ENCODE measurements around the gene RBM28. TPM values are rescaled to one million over a fixed set of nuclear protein-coding genes. Genes with fewer than 3 reads are reported as not detected.

RBM28 gene
- total RNA-seq, 4 donors from 2014 or later, result 9.0 to 341 (median 34.2) TPM

DNA sequence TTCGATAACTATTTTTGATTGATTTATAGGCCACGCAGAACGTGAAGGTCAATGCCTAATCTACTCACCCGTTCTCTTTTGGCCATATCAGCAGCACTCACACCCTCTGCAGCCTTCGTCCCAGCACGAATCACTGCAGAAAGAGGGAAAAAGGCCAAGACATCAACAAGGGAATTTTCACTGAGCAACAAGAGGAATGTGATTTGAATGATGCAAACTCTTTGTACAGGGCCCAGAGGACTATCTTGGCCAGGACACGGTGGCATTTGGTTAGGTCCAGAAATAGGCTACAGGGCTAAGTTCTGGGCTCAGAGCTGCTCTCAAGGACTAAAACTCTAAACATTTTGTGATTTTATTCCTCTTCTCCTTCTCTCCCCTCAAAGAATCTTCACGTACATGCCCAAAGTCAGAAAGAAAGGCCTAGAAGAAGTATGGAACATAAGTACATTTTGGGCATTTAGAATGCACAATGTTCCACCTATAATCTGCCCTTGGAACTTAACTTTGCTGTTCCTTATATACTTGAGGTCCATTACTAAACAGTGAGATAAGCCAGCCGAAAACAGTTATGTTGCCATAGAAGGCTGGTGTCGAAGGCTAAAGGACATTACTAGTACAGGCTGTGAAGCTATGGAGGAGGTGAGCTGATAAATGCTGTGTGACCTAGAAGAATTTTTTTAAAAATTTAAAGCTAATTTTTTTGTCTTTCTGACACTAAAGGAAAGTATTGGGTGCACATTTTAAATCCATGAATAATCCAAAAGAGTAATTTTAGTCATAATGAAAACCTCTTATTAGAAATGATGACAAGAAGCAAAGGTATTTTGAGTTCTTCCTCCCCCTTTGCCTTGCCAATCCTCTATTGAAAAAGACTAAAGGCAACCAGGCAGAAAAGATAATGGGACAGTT lies 20.0 kb downstream of the RBM28 start:
- DNase-seq, result no peak
- H3K4me1 ChIP-seq, result no peaks in the 10 kb centered on the region
- TF ChIP-seq EP300 (IDR thresholded peaks at IDR 0.05; ENCODE audit: low read depth), result no peak
- no peak for TF ChIP-seq POLR2AphosphoS5 (IDR thresholded peaks at IDR 0.05)
- TF ChIP-seq, protein P1, sequence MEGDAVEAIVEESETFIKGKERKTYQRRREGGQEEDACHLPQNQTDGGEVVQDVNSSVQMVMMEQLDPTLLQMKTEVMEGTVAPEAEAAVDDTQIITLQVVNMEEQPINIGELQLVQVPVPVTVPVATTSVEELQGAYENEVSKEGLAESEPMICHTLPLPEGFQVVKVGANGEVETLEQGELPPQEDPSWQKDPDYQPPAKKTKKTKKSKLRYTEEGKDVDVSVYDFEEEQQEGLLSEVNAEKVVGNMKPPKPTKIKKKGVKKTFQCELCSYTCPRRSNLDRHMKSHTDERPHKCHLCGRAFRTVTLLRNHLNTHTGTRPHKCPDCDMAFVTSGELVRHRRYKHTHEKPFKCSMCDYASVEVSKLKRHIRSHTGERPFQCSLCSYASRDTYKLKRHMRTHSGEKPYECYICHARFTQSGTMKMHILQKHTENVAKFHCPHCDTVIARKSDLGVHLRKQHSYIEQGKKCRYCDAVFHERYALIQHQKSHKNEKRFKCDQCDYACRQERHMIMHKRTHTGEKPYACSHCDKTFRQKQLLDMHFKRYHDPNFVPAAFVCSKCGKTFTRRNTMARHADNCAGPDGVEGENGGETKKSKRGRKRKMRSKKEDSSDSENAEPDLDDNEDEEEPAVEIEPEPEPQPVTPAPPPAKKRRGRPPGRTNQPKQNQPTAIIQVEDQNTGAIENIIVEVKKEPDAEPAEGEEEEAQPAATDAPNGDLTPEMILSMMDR (IDR thresholded peaks at IDR 0.05), result no peak
- TF ChIP-seq POLR2A (IDR thresholded peaks at IDR 0.05), result no peak
- H3K4me3 ChIP-seq, result no peak overlapping the region
- WGBS, 2 donors (ENCODE audit: low coverage in 1 of 2), result 83 to 92% methylated on average over 10 of the region's 10 CpGs
- H3K27ac ChIP-seq, result no peak overlapping the region
- no peaks in the 10 kb centered on the region for H3K9me3 ChIP-seq
- H3K27me3 ChIP-seq, result no peaks in the 10 kb centered on the region
- in situ Hi-C loops (cut with MboI; ENCODE audit: low pct_ligation_motif_present in 1 of 4, low pct_unique_long_range_greater_than_20kb in 1 of 4, low sequenced_read_pairs in 3 of 4), result no loop called here
- intact Hi-C loops (cut with DNase I; ENCODE audit: low total_unique reads), result no loop called here
- peaks cover 0 to 51% (median 26%) of the 10 kb centered on the region in 4 donors for H3K36me3 ChIP-seq

DNA sequence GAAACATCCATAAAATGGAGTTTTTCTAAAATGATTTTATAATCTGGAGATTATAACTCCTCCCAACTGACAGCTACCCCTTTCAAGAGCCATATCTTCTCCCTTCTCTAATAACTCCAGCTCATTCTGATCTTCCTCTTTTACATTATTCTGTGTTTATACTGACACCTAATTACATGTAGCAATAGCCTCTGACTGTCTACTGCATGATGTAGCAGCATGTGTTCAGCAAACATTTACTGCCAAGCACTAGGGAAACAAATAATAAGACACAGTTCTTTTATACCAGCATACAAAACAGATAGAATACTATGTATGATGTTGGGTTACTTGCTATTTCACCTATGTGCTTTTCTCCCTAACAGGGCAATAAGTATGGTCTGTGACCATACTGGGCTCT lies 20.7 kb downstream of the RBM28 start:
- Histone ChIP-seq H3K36me3 (peaks cover 0 to 58% (median 25%) of the 10 kb centered on the region in 4 donors), H3K4me1 (no peaks in the 10 kb centered on the region), H3K9me3 (no peaks in the 10 kb centered on the region), H3K27me3 (no peaks in the 10 kb centered on the region), H3K4me3 (no peak overlapping the region), H3K27ac (no peak overlapping the region)
- in situ Hi-C loops (cut with MboI; ENCODE audit: low pct_ligation_motif_present in 1 of 4, low pct_unique_long_range_greater_than_20kb in 1 of 4, low sequenced_read_pairs in 3 of 4) (no loop called here), intact Hi-C loops (cut with DNase I; ENCODE audit: low total_unique reads) (no loop called here)
- no peak for DNase-seq
- TF ChIP-seq POLR2AphosphoS5 (IDR thresholded peaks at IDR 0.05), result no peak
- no peak for TF ChIP-seq POLR2A (IDR thresholded peaks at IDR 0.05)
- TF ChIP-seq EP300 (IDR thresholded peaks at IDR 0.05; ENCODE audit: low read depth), result no peak
- TF ChIP-seq, protein P1 (IDR thresholded peaks at IDR 0.05), result no peak

GRCh38 chr7:128322040-128322643 lies 21.6 kb downstream of the RBM28 start:
- no peak for TF ChIP-seq POLR2AphosphoS5 (IDR thresholded peaks at IDR 0.05)
- TF ChIP-seq, protein P1 (IDR thresholded peaks at IDR 0.05), result peak in 3 of 5 experiments; percentile 12 to 22 (median 17)
- no peak for TF ChIP-seq POLR2A (IDR thresholded peaks at IDR 0.05)
- H3K9me3 ChIP-seq, result no peaks in the 10 kb centered on the region
- in situ Hi-C loops (cut with MboI; ENCODE audit: low pct_ligation_motif_present in 1 of 4, low pct_unique_long_range_greater_than_20kb in 1 of 4, low sequenced_read_pairs in 3 of 4) (no loop called here), intact Hi-C loops (cut with DNase I; ENCODE audit: low total_unique reads) (no loop called here)
- no peaks in the 10 kb centered on the region for H3K4me1 ChIP-seq
- DNase-seq, result no peak
- no peak overlapping the region for H3K27ac ChIP-seq
- H3K4me3 ChIP-seq, result no peak overlapping the region
- WGBS, 2 donors (ENCODE audit: low coverage in 1 of 2), result 55 to 56% methylated on average over 3 of the region's 3 CpGs
- peaks cover 0 to 61% (median 28%) of the 10 kb centered on the region in 4 donors for H3K36me3 ChIP-seq
- no peaks in the 10 kb centered on the region for H3K27me3 ChIP-seq

- no peaks in the 10 kb centered on the region for H3K9me3 ChIP-seq
- 78 to 83% methylated on average over 2 to 5 of the region's 5 CpGs for WGBS, 2 donors (ENCODE audit: low coverage in 1 of 2)
- H3K4me3 ChIP-seq, result no peak overlapping the region
- H3K27ac ChIP-seq, result no peak overlapping the region
- DNase-seq, result no peak
- no peaks in the 10 kb centered on the region for H3K4me1 ChIP-seq
- intact Hi-C loops (cut with DNase I; ENCODE audit: low total_unique reads), result no loop called here
- no peaks in the 10 kb centered on the region for H3K27me3 ChIP-seq
- H3K36me3 ChIP-seq, result peaks cover 0 to 68% (median 34%) of the 10 kb centered on the region in 4 donors
- in situ Hi-C loops (cut with MboI; ENCODE audit: low pct_ligation_motif_present in 1 of 4, low pct_unique_long_range_greater_than_20kb in 1 of 4, low sequenced_read_pairs in 3 of 4), result no loop called here
- TF ChIP-seq, protein P1 (IDR thresholded peaks at IDR 0.05), result no peak
- TF ChIP-seq POLR2A (IDR thresholded peaks at IDR 0.05) (no peak), EP300 (IDR thresholded peaks at IDR 0.05; ENCODE audit: low read depth) (no peak), POLR2AphosphoS5 (IDR thresholded peaks at IDR 0.05) (no peak)
Observed at GRCh38 chr7:128321044-128321422, 22.7 kb downstream of the RBM28 start.

Measured in transverse colon (tissue), 4 donors.